ENCODE data around the gene RPL4. TPM values are rescaled to one million over a fixed set of nuclear protein-coding genes. Genes with fewer than 3 reads are reported as not detected.

Gene RPL4
- 1,000 to 10,000 TPM; 1,009 to 1,685 (median 1,364) TPM for total RNA-seq
- polyA plus RNA-seq, result 1,000 to 10,000 TPM; 1,143 to 4,065 TPM
- long read RNA-seq, donor 1, transcript RPL4-201 (10 exons, 2,769 nt), result major isoform, 917 of 967 reads
- long read RNA-seq, donor 1, partial matches to known transcripts, result 37 of 967 reads
- long read RNA-seq, donor 1, other reads (novel, unspliced or antisense), result 12 of 967 reads
- long read RNA-seq, donor 2, transcript RPL4-201 (10 exons, 2,769 nt), result major isoform, 7,734 of 8,040 reads
- long read RNA-seq, donor 2, partial matches to known transcripts, result 236 of 8,040 reads
- long read RNA-seq, donor 2, other reads (novel, unspliced or antisense), result 69 of 8,040 reads
- long read RNA-seq, donor 3, transcript RPL4-201 (10 exons, 2,769 nt), result major isoform, 899 of 955 reads
- long read RNA-seq, donor 3, partial matches to known transcripts, result 39 of 955 reads
- long read RNA-seq, donor 3, other reads (novel, unspliced or antisense), result 16 of 955 reads

- Histone ChIP-seq H3K36me3 (peaks cover 0 to 37% (median 34%) of the 10 kb centered on the region in 9 donors), H3K27me3 (no peaks in the 10 kb centered on the region), H3K4me1 (peaks cover 7 to 42% (median 22%) of the 10 kb centered on the region in 12 donors), H3K9me3 (no peaks in the 10 kb centered on the region), H3K4me3 (peak within 1 kb of the TSS; percentile 47 to 96 (median 86)), H3K27ac (peak within 1 kb of the TSS; percentile 82 to 97 (median 91))
- intact Hi-C loops (cut with DNase I), result loop anchor here in 2 of 10 donors (2.0 to 5.0 kb wide), 2 partner anchors 118 to 348 kb away; partner anchors contain the start of gene MAP2K1 (in 1 of the 2)
- ATAC-seq, result peak; percentile 94 to 96 (median 94)
- DNase-seq, result peak; percentile 82 to 88 (median 83)
- TF ChIP-seq CTCF (IDR thresholded peaks at IDR 0.05) (peak in 1 of 12 donors; percentile 16), POLR2A (IDR thresholded peaks at IDR 0.05) (peak; percentile 42 to 84)
- WGBS, 4 donors, result 0% methylated on average over 46 of the region's 46 CpGs
Measured at GRCh38 chr15:66504563-66505429, at the start of gene RPL4, which contains the start of gene ZWILCH. Gene RPL4, minus strand, starts transcription at chr15:66504855. Its CDS starts 65 bp downstream, at chr15:66504790. Gene ZWILCH, plus strand, starts transcription at chr15:66505326. Its CDS starts 13 bp downstream, at chr15:66505339.

- TF ChIP-seq CTCF (IDR thresholded peaks at IDR 0.05), result no peak
- no peak for TF ChIP-seq POLR2A (IDR thresholded peaks at IDR 0.05)
- peaks cover 0 to 32% (median 8%) of the 10 kb centered on the region in 9 donors for H3K36me3 ChIP-seq
- no peaks in the 10 kb centered on the region for H3K9me3 ChIP-seq
- H3K27me3 ChIP-seq, result no peaks in the 10 kb centered on the region
- DNase-seq, result no peak
- no peak overlapping the region for H3K4me3 ChIP-seq
- WGBS, 4 donors, result 95 to 100% (median 97%) methylated on average over 1 of the region's 1 CpG
- H3K4me1 ChIP-seq, result no peaks in the 10 kb centered on the region
- intact Hi-C loops (cut with DNase I), result no loop called here
- no peak for ATAC-seq
- no peak overlapping the region for H3K27ac ChIP-seq
Measured at GRCh38 chr15:66545255-66545654, 40.6 kb upstream of the RPL4 start.

- ATAC-seq, result no peak
- peaks cover 0 to 31% (median 16%) of the 10 kb centered on the region in 9 donors for H3K36me3 ChIP-seq
- WGBS, 4 donors, result 96 to 99% (median 99%) methylated on average over 4 of the region's 4 CpGs
Measured at GRCh38 chr15:66542896-66543295, 38.2 kb upstream of the RPL4 start.

More at GRCh38 chr15:66542896-66543295, 38.2 kb upstream of the RPL4 start:
- H3K9me3 ChIP-seq, result no peaks in the 10 kb centered on the region
- DNase-seq, result no peak
- H3K4me1 ChIP-seq, result no peaks in the 10 kb centered on the region
- H3K27me3 ChIP-seq, result no peaks in the 10 kb centered on the region
- no peak overlapping the region for H3K4me3 ChIP-seq
- TF ChIP-seq POLR2A (IDR thresholded peaks at IDR 0.05) (no peak), CTCF (IDR thresholded peaks at IDR 0.05) (no peak)
- intact Hi-C loops (cut with DNase I), result no loop called here
- H3K27ac ChIP-seq, result no peak overlapping the region
